CD14-positive monocyte (primary cell): ENCODE results near the gene NPR3. TPM values are rescaled to one million over a fixed set of nuclear protein-coding genes. Genes with fewer than 3 reads are reported as not detected.

Experiments used
- DNase-seq, 3 donors: peaks; one replicate each; pipeline ENCODE4 v3.0.0-alpha.2; 2011 to 2022
- H2AFZ ChIP-seq: 2 replicates; pipeline ENCODE4 v1.6.0; 2012; ENCODE audit warnings: mild to moderate bottlenecking, low read depth, low read length, inconsistent platforms; ENCODE audit not compliant: insufficient read depth, poor library complexity, severe bottlenecking
- H3K27ac ChIP-seq, 2 donors: 1 replicate in 1 of 2; 2 replicates in 1 of 2; pipeline ENCODE4 v1.5.1; 2012 to 2013; ENCODE audit warnings: low read length in 2 of 2, control low read depth in 1 of 2, inconsistent platforms in 1 of 2, low read depth in 1 of 2, mild to moderate bottlenecking in 1 of 2
- H3K27me3 ChIP-seq, 2 donors: one replicate each; pipeline versions ENCODE4 v1.6.0 to v1.6.1; 2011 to 2013; ENCODE audit warnings: low read length in 2 of 2; ENCODE audit not compliant: control insufficient read depth in 2 of 2, insufficient read depth in 2 of 2
- H3K36me3 ChIP-seq, 2 donors: replicated peaks in 1 of 2; 1 replicate in 1 of 2; 2 replicates in 1 of 2; pipeline versions ENCODE4 v1.5.1 to v1.6.1; 2012 to 2013; ENCODE audit warnings: low read length in 2 of 2, control low read depth in 1 of 2, inconsistent platforms in 1 of 2, mild to moderate bottlenecking in 1 of 2; ENCODE audit not compliant: insufficient read depth in 2 of 2, control insufficient read depth in 1 of 2
- H3K4me1 ChIP-seq, 2 donors: 1 replicate in 1 of 2; 2 replicates in 1 of 2; pipeline versions ENCODE4 v1.5.1 to v1.6.1; 2012 to 2013; ENCODE audit warnings: low read length in 2 of 2, control low read depth in 1 of 2, inconsistent platforms in 1 of 2, mild to moderate bottlenecking in 1 of 2, moderate library complexity in 1 of 2; ENCODE audit not compliant: insufficient read depth in 2 of 2, control insufficient read depth in 1 of 2
- H3K4me2 ChIP-seq: replicated peaks from 2 replicates; pipeline ENCODE3; 2012; ENCODE audit warnings: low read length, moderate library complexity, mild to moderate bottlenecking; ENCODE audit not compliant: poor library complexity, severe bottlenecking; ENCODE audit errors: extremely low read depth
- H3K4me3 ChIP-seq, 3 experiments: fragments of 200-600 bp in 1 of 3; sonication (generic) in 1 of 3; replicated peaks in 1 of 3; 1 replicate in 2 of 3; 2 replicates in 1 of 3; pipeline ENCODE4 v1.5.1; 2011 to 2013; ENCODE audit warnings: low read length in 3 of 3, mild to moderate bottlenecking in 3 of 3, control low read depth in 2 of 3, low read depth in 2 of 3, inconsistent platforms in 1 of 3, moderate library complexity in 1 of 3
- H3K79me2 ChIP-seq: 2 replicates; pipeline ENCODE4 v1.6.0; 2012; ENCODE audit warnings: mild to moderate bottlenecking, control low read depth, inconsistent platforms, low read length, moderate library complexity; ENCODE audit not compliant: insufficient read depth
- H3K9ac ChIP-seq: 2 replicates; pipeline ENCODE4 v1.6.0; 2017; ENCODE audit warnings: low read length, mild to moderate bottlenecking; ENCODE audit not compliant: insufficient read depth, poor library complexity, severe bottlenecking
- H3K9me3 ChIP-seq, 2 donors: replicated peaks in 1 of 2; 1 replicate in 1 of 2; 2 replicates in 1 of 2; pipeline versions ENCODE4 v1.5.1 to v1.6.1; 2012 to 2013; ENCODE audit warnings: low read length in 2 of 2, control low read depth in 1 of 2; ENCODE audit not compliant: control insufficient read depth in 1 of 2, insufficient read depth in 1 of 2
- H4K20me1 ChIP-seq: 2 replicates; pipeline ENCODE4 v1.6.0; 2012; ENCODE audit warnings: mild to moderate bottlenecking, low read length, control low read depth, moderate library complexity; ENCODE audit not compliant: insufficient read depth
- H3K27ac Mint-ChIP-seq, 7 donors: one replicate each; pipeline ENCODE4 v1.8.0; 2020; ENCODE audit warnings: mild to moderate bottlenecking in 7 of 7, mixed read lengths in 7 of 7, moderate library complexity in 6 of 7, inconsistent platforms in 2 of 7
- H3K27me3 Mint-ChIP-seq, 3 donors: one replicate each; pipeline ENCODE4 v1.8.0; 2021 to 2022; ENCODE audit warnings: low read depth in 3 of 3, mild to moderate bottlenecking in 3 of 3, mixed read lengths in 3 of 3, moderate library complexity in 3 of 3, inconsistent platforms in 1 of 3
- H3K36me3 Mint-ChIP-seq, 2 donors: one replicate each; pipeline ENCODE4 v1.8.0; 2020; ENCODE audit warnings: mixed read lengths in 2 of 2, inconsistent platforms in 1 of 2, mild to moderate bottlenecking in 1 of 2
- H3K4me1 Mint-ChIP-seq: one replicate; pipeline ENCODE4 v1.8.0; 2020; ENCODE audit warnings: mild to moderate bottlenecking, mixed read lengths
- H3K4me3 Mint-ChIP-seq, 2 donors: one replicate each; pipeline ENCODE4 v1.8.0; 2020; ENCODE audit warnings: mild to moderate bottlenecking in 2 of 2, mixed read lengths in 2 of 2, moderate library complexity in 1 of 2
- H3K9me3 Mint-ChIP-seq, 7 donors: one replicate each; pipeline ENCODE4 v1.8.0; 2020 to 2022; ENCODE audit warnings: mixed read lengths in 7 of 7, mild to moderate bottlenecking in 6 of 7, moderate library complexity in 6 of 7, inconsistent platforms in 2 of 7
- WGBS: methylation state at CpG from one replicate; pipeline ENCODE4 v1.1.5; 2013; ENCODE audit warnings: missing lambda C conversion rate; ENCODE audit not compliant: insufficient coverage; 5-methylcytosine and 5-hydroxymethylcytosine counted together
- intact Hi-C, 2 donors: fragments of 100-400 bp; cut with micrococcal nuclease; formaldehyde crosslinking; loops; one replicate each; pipeline versions ENCODE4 v1.15.0 to v1.15.1; 2023
- polyA plus RNA-seq, 3 donors: library from polyadenylated mRNA; depleted of rRNA in 1 of 3; unstranded in 2 of 3; stranded (reverse) in 1 of 3; fragments of 300-500 nt in 2 of 3; fragments of >200 nt in 1 of 3; fragmentation: Illumina TruSeq in 2 of 3; gene quantifications; 1 replicate in 2 of 3; 2 replicates in 1 of 3; pipeline ENCODE4 v1.2.3, GENCODE V29; 2012 to 2021
- TF ChIP-seq, protein P1 (sequence below): fragments of 200-600 bp; IDR thresholded peaks from one replicate; pipeline ENCODE4 v1.8.0; 2022; ENCODE audit warnings: antibody characterized with exemption, mild to moderate bottlenecking

Gene NPR3
- polyA plus RNA-seq, 3 donors, result not detected

DNA sequence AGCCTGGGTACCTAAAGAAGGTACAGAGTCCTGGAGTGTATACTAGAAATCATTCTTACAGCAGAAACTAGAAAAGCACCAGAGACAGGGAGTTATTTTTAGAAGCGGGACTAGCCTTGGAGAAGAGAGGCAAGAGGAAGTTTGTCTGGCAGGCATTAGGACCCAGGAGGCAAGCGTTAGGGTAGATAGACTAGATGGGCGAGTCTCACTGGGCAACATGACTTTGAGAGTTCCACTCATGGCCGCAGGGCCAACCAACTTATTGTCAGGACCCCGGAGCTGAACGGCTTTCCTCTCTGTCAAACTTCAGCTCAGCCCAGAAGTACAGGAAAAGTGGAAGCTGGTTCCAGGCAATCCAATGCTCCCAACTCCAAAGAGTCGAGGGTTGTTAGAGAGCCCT, 34.1 kb upstream of the NPR3 start:
- 96% methylated on average over 7 of the region's 7 CpGs for WGBS
- DNase-seq, result no peak
- no peaks in the 10 kb centered on the region for H3K79me2 ChIP-seq
- H3K4me2 ChIP-seq, result no peak overlapping the region
- peaks cover 0 to 1% (median 0%) of the 10 kb centered on the region in 3 donors for H3K27me3 Mint-ChIP-seq
- no peaks in the 10 kb centered on the region for H4K20me1 ChIP-seq
- no peak overlapping the region for H3K4me3 Mint-ChIP-seq
- no peak overlapping the region for H3K27ac ChIP-seq
- H3K4me3 ChIP-seq, result no peak overlapping the region
- H3K27ac Mint-ChIP-seq, result no peak overlapping the region
- no peak overlapping the region for H3K9ac ChIP-seq
- no peaks in the 10 kb centered on the region for H3K4me1 ChIP-seq
- no peaks in the 10 kb centered on the region for H3K27me3 ChIP-seq
- TF ChIP-seq, protein P1, sequence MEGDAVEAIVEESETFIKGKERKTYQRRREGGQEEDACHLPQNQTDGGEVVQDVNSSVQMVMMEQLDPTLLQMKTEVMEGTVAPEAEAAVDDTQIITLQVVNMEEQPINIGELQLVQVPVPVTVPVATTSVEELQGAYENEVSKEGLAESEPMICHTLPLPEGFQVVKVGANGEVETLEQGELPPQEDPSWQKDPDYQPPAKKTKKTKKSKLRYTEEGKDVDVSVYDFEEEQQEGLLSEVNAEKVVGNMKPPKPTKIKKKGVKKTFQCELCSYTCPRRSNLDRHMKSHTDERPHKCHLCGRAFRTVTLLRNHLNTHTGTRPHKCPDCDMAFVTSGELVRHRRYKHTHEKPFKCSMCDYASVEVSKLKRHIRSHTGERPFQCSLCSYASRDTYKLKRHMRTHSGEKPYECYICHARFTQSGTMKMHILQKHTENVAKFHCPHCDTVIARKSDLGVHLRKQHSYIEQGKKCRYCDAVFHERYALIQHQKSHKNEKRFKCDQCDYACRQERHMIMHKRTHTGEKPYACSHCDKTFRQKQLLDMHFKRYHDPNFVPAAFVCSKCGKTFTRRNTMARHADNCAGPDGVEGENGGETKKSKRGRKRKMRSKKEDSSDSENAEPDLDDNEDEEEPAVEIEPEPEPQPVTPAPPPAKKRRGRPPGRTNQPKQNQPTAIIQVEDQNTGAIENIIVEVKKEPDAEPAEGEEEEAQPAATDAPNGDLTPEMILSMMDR, result no peak
- H3K9me3 Mint-ChIP-seq, result peaks cover 15 to 37% (median 27%) of the 10 kb centered on the region in 7 donors
- H3K9me3 ChIP-seq, result peaks cover 11 to 19% of the 10 kb centered on the region in 2 donors
- no peaks in the 10 kb centered on the region for H3K36me3 ChIP-seq
- no peaks in the 10 kb centered on the region for H3K36me3 Mint-ChIP-seq
- intact Hi-C loops, result no loop called here
- no peak overlapping the region for H2AFZ ChIP-seq
- no peaks in the 10 kb centered on the region for H3K4me1 Mint-ChIP-seq

DNA sequence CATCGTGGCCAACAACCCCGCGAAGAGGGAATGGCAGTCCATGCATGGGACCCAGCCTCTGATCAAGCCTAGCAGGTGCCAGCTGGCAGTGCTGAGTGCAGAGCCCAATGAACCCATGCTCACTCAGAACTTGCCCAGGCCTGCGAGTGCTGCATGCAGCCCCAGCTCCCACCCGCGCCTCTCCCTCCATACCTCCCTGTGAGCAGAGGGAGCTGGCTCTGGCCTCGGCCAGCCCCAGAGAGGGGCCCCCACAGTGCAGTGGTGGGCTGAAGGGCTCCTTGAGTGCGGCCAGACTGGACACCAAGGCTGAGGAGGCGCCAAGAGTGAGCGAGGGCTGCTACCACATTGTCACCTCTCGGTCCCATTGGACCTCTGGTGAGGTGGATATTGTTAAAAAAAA, 32.6 kb upstream of the NPR3 start:
- Histone ChIP-seq H3K4me2 (no peak overlapping the region), H3K27me3 (no peaks in the 10 kb centered on the region), H4K20me1 (no peaks in the 10 kb centered on the region), H3K4me3 (no peak overlapping the region), H3K9me3 (peaks cover 0 to 8% of the 10 kb centered on the region in 2 donors), H2AFZ (no peak overlapping the region), H3K4me1 (no peaks in the 10 kb centered on the region), H3K27ac (no peak overlapping the region), H3K79me2 (no peaks in the 10 kb centered on the region), H3K9ac (no peak overlapping the region), H3K36me3 (no peaks in the 10 kb centered on the region)
- Mint-ChIP-seq H3K27ac (no peak overlapping the region), H3K9me3 (peaks cover 6 to 25% (median 14%) of the 10 kb centered on the region in 7 donors), H3K27me3 (peaks cover 0 to 1% (median 0%) of the 10 kb centered on the region in 3 donors), H3K36me3 (no peaks in the 10 kb centered on the region), H3K4me3 (no peak overlapping the region), H3K4me1 (no peaks in the 10 kb centered on the region)
- intact Hi-C loops, result no loop called here
- 95% methylated on average over 9 of the region's 11 CpGs for WGBS
- DNase-seq, result no peak
- TF ChIP-seq, protein P1, result no peak
